Measurements from ENCODE around the gene TMEM131.

DNA sequence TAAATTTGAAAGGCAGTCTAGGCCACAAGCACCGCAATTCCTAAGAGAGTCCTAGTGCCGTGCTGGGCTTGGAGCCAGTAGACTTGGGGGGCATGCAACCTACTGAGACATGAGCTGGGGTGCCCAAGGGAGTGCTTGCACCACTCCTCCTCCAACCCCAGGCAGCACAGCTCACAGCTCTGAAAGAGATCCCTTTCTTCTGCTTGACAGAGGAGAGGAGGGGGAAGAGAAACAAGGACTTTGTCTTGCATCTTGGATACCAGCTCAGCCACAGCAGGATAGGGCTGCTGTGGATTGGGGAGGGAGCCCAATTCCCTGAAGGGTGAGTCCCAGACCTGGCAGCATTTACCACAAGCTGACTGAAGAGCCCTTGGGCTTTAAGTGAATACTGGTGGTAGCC, 134.6 kb downstream of the TMEM131 start:
- TF ChIP-seq, protein P1, sequence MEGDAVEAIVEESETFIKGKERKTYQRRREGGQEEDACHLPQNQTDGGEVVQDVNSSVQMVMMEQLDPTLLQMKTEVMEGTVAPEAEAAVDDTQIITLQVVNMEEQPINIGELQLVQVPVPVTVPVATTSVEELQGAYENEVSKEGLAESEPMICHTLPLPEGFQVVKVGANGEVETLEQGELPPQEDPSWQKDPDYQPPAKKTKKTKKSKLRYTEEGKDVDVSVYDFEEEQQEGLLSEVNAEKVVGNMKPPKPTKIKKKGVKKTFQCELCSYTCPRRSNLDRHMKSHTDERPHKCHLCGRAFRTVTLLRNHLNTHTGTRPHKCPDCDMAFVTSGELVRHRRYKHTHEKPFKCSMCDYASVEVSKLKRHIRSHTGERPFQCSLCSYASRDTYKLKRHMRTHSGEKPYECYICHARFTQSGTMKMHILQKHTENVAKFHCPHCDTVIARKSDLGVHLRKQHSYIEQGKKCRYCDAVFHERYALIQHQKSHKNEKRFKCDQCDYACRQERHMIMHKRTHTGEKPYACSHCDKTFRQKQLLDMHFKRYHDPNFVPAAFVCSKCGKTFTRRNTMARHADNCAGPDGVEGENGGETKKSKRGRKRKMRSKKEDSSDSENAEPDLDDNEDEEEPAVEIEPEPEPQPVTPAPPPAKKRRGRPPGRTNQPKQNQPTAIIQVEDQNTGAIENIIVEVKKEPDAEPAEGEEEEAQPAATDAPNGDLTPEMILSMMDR (conservative IDR thresholded peaks at IDR 0.05): no peak
- no peak for TF ChIP-seq ZFX (IDR thresholded peaks at IDR 0.05)
